Keratinocyte (primary cell): ENCODE results near the gene NXPH4. TPM values are rescaled to one million over a fixed set of nuclear protein-coding genes. Genes with fewer than 3 reads are reported as not detected.

Experiments
- DNase-seq: peaks from one replicate; pipeline ENCODE4 v3.0.0-alpha.2; 2011; ENCODE audit warnings: low read depth, missing footprints, low spot score
- FAIRE-seq: peaks from 2 replicates; lab custom pipeline; 2011; peaks lifted over from hg19 to GRCh38; lab: Jason Lieb, UNC
- H2AFZ ChIP-seq: 2 replicates; pipeline ENCODE4 v1.6.0; 2012; ENCODE audit warnings: low read length, control low read depth, inconsistent platforms; ENCODE audit not compliant: control insufficient read depth
- H3K27ac ChIP-seq: 2 replicates; pipeline ENCODE4 v1.5.1; 2011; ENCODE audit warnings: low read length; ENCODE audit not compliant: control insufficient read depth, insufficient read depth
- H3K27me3 ChIP-seq: 3 replicates; pipeline ENCODE4 v1.6.0; 2011; ENCODE audit warnings: low read length; ENCODE audit not compliant: control insufficient read depth, insufficient read depth; ENCODE audit errors: extremely low read depth
- H3K36me3 ChIP-seq, 2 experiments: 2 replicates in 1 of 2; 3 replicates in 1 of 2; pipeline ENCODE4 v1.5.1; 2011; ENCODE audit warnings: low read length in 2 of 2, mild to moderate bottlenecking in 1 of 2; ENCODE audit not compliant: control insufficient read depth in 2 of 2, insufficient read depth in 2 of 2; ENCODE audit errors: extremely low read depth in 1 of 2
- H3K4me1 ChIP-seq: 3 replicates; pipeline ENCODE4 v1.5.1; 2011; ENCODE audit warnings: low read length; ENCODE audit not compliant: control insufficient read depth, insufficient read depth; ENCODE audit errors: extremely low read depth
- H3K4me2 ChIP-seq: 3 replicates; pipeline ENCODE4 v1.6.0; 2011; ENCODE audit warnings: low read depth, low read length; ENCODE audit not compliant: control insufficient read depth, insufficient read depth; ENCODE audit errors: extremely low read depth
- H3K4me3 ChIP-seq, 3 experiments: fragments of 200-600 bp in 1 of 3; sonication (generic) in 1 of 3; 2 replicates in 2 of 3; 3 replicates in 1 of 3; pipeline ENCODE4 v1.5.1; 2011 to 2016; ENCODE audit warnings: low read length in 3 of 3, mild to moderate bottlenecking in 3 of 3, control low read depth in 2 of 3, inconsistent platforms in 1 of 3, low read depth in 1 of 3, mixed read lengths in 1 of 3, mixed run types in 1 of 3, moderate library complexity in 1 of 3; ENCODE audit not compliant: control insufficient read depth in 2 of 3, insufficient read depth in 2 of 3; ENCODE audit errors: extremely low read depth in 1 of 3
- H3K79me2 ChIP-seq: 2 replicates; pipeline ENCODE4 v1.6.0; 2012; ENCODE audit warnings: low read length; ENCODE audit not compliant: control insufficient read depth, insufficient read depth
- H3K9ac ChIP-seq: 3 replicates; pipeline ENCODE4 v1.6.0; 2011; ENCODE audit warnings: low read length; ENCODE audit not compliant: control insufficient read depth, insufficient read depth; ENCODE audit errors: extremely low read depth
- H3K9me1 ChIP-seq: 3 replicates; pipeline ENCODE4 v1.6.0; 2011; ENCODE audit warnings: low read length; ENCODE audit not compliant: control insufficient read depth, insufficient read depth; ENCODE audit errors: extremely low read depth
- H3K9me3 ChIP-seq: 2 replicates; pipeline ENCODE4 v1.5.1; 2012; ENCODE audit warnings: low read depth, low read length; ENCODE audit not compliant: control insufficient read depth
- H4K20me1 ChIP-seq: 3 replicates; pipeline ENCODE4 v1.6.0; 2011; ENCODE audit warnings: low read length; ENCODE audit not compliant: control insufficient read depth, insufficient read depth; ENCODE audit errors: extremely low read depth
- EZH2 ChIP-seq: IDR thresholded peaks from one replicate; pipeline ENCODE4 v1.6.1; 2012; ENCODE audit warnings: inconsistent platforms, mild to moderate bottlenecking, low read length, moderate library complexity
- dilution Hi-C: fragments of 300-500 bp; cut with MboI; formaldehyde crosslinking; loops from one replicate; pipeline ENCODE4 v1.7.0; 2020; ENCODE audit warnings: low sequenced_read_pairs; ENCODE audit not compliant: extremely low pct_ligation_motif_present
- polyA plus RNA-seq, 5 experiments: library from polyadenylated mRNA; depleted of rRNA in 3 of 5; stranded (reverse) in 3 of 5; stranded (forward) in 1 of 5; unstranded in 1 of 5; fragments of >200 nt; gene quantifications; 1 replicate in 1 of 5; 2 replicates in 3 of 5; 3 replicates in 1 of 5; pipeline versions ENCODE4 v1.2.1 to v1.2.3, GENCODE V29; 2011 to 2012; ENCODE audit warnings: missing spikeins in 2 of 5, low read depth in 1 of 5, low replicate concordance in 1 of 5
- TF ChIP-seq, protein P1 (sequence below), 3 experiments: IDR thresholded peaks in 1 of 3; conservative IDR thresholded peaks in 1 of 3; optimal IDR thresholded peaks in 1 of 3; 2 replicates in 2 of 3; 3 replicates in 1 of 3; pipeline versions ENCODE3 to v1.5.1; 2011; ENCODE audit warnings: low read length in 3 of 3, mild to moderate bottlenecking in 3 of 3, moderate library complexity in 2 of 3, control low read depth in 1 of 3, inconsistent platforms in 1 of 3; ENCODE audit not compliant: insufficient read depth in 2 of 3; ENCODE audit errors: extremely low read depth in 1 of 3

Gene NXPH4
- polyA plus RNA-seq, 1 donor (not counting 4 experiments of a cell fraction or from before 2014, with no cell fraction given) = 0.97 TPM

DNA sequence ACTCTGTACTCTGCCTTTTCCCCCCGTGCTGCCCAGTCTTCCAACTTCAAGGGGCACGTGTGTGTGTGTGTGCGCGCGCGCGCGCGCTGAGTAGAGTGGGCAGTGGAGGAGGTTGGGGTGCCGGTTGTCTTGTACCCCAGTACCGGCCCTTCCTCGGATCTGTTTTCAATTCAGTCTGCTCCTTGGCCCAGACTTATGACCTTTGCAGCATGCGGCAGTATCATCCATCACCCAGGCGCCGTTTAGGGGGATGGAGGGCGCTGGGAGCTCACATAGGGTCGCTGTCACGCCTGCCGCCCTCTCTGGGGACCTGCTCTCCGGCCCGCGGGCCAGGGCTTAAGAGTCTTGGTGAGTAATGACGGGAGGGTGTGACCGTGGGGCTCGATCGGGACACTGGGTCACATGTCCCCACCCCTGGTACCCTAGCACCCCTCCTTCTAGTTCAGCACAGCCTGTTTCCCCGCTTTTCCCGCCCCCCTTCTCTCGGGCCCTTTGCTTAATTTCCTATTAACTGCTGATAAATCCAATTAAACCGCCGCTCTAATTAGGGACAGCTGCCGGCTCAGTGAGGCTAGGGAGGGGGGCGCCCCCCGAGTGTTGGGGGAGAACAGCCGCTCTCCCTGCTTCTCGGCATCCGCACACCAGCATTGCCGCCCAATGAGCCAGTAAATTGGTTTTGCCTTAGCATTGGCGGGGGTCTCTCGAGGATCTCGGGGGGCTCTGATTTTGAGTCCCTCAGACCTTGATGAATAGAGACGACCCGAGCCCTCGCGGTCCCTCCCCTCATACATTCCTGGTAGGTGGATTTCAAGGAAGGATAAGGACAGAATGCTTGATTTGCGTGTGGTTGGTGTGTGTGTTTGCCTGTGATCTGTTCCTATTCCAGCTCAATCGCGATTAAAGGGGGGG is 25.1 kb downstream of the NXPH4 start:
- H3K36me3 ChIP-seq = peaks cover 0 to 2% of the 10 kb centered on the region in 2 experiments
- TF ChIP-seq, protein P1, sequence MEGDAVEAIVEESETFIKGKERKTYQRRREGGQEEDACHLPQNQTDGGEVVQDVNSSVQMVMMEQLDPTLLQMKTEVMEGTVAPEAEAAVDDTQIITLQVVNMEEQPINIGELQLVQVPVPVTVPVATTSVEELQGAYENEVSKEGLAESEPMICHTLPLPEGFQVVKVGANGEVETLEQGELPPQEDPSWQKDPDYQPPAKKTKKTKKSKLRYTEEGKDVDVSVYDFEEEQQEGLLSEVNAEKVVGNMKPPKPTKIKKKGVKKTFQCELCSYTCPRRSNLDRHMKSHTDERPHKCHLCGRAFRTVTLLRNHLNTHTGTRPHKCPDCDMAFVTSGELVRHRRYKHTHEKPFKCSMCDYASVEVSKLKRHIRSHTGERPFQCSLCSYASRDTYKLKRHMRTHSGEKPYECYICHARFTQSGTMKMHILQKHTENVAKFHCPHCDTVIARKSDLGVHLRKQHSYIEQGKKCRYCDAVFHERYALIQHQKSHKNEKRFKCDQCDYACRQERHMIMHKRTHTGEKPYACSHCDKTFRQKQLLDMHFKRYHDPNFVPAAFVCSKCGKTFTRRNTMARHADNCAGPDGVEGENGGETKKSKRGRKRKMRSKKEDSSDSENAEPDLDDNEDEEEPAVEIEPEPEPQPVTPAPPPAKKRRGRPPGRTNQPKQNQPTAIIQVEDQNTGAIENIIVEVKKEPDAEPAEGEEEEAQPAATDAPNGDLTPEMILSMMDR (optimal IDR thresholded peaks at IDR 0.05 in 1 of 3, IDR thresholded peaks at IDR 0.05 in 1 of 3, conservative IDR thresholded peaks at IDR 0.05 in 1 of 3; ENCODE audit: extremely low read depth in 1 of 3, insufficient read depth in 2 of 3, low read length in 3 of 3) = no peak
- peak; percentile 84 for TF ChIP-seq EZH2
- no peak overlapping the region for H3K9ac ChIP-seq
- FAIRE-seq (no peak), DNase-seq (no peak)
- H3K9me1 ChIP-seq = no peaks in the 10 kb centered on the region
- no peaks in the 10 kb centered on the region for H4K20me1 ChIP-seq
- no peaks in the 10 kb centered on the region for H3K9me3 ChIP-seq
- H3K4me3 ChIP-seq = no peak overlapping the region
- H3K4me1 ChIP-seq = peaks cover 51% of the 10 kb centered on the region
- no peaks in the 10 kb centered on the region for H3K79me2 ChIP-seq
- H3K27ac ChIP-seq = no peak overlapping the region
- no peak overlapping the region for H3K4me2 ChIP-seq
- dilution Hi-C loops = no loop called here
- H3K27me3 ChIP-seq = peaks cover 57% of the 10 kb centered on the region
- H2AFZ ChIP-seq = no peak overlapping the region

DNA sequence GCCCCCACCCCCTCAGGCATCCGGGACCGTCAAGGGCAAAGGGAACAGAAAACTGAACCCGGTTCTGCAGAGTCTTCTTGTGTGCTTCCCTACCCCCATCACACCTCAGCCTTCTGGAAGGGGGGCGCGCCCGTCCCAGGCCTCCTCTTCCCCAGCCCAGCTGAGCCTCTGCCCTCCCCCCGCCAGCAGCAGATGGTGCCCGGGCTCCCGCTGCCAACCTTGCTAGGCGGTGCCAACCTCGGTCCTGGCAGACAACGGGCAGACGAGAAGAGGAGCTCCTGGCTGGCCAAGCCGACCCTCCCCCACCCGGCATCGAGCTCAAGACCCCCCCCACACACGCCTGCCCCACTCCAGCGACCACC is 25.7 kb downstream of the NXPH4 start:
- TF ChIP-seq, protein P1 (optimal IDR thresholded peaks at IDR 0.05 in 1 of 3, IDR thresholded peaks at IDR 0.05 in 1 of 3, conservative IDR thresholded peaks at IDR 0.05 in 1 of 3; ENCODE audit: extremely low read depth in 1 of 3, insufficient read depth in 2 of 3, low read length in 3 of 3) = no peak
- no peak for TF ChIP-seq EZH2
- Histone ChIP-seq H2AFZ (no peak overlapping the region), H3K27ac (no peak overlapping the region), H3K27me3 (peaks cover 57% of the 10 kb centered on the region), H3K9ac (no peak overlapping the region), H4K20me1 (no peaks in the 10 kb centered on the region), H3K79me2 (no peaks in the 10 kb centered on the region), H3K9me1 (no peaks in the 10 kb centered on the region), H3K36me3 (peaks cover 0 to 3% of the 10 kb centered on the region in 2 experiments), H3K4me1 (peaks cover 44% of the 10 kb centered on the region), H3K9me3 (no peaks in the 10 kb centered on the region), H3K4me3 (no peak overlapping the region), H3K4me2 (peak overlapping the region; percentile 82)
- FAIRE-seq (no peak), DNase-seq (no peak)
- dilution Hi-C loops = no loop called here
